Measurements from ENCODE around the gene MSI2.

DNA sequence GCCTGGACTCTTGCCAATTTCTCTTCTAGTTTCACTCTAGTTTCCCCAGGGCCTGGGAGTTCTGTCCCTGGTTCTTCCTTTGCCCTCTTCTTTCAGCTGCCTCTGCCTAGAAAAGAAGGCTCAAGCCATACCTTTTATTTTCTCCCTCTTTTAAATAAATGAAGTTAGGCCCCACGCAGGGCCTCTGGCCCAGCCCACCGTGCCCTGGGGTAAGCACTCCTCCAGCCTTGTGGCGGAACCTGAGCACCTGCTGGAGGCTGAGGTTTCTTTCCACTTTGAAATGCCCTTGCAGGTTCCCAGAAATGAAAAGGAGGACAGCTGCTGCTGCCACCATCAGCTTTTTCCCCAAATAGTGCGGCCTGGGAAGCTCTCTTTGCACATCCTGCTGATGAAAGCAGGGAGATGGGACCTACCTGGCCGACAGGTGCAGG is 349.4 kb downstream of the MSI2 start:
- TF ChIP-seq EZH2phosphoT487 (IDR thresholded peaks at IDR 0.05; ENCODE audit: insufficient read depth, low read depth), result no peak
- no peak for TF ChIP-seq EZH2 (IDR thresholded peaks at IDR 0.05; ENCODE audit: insufficient read depth, poor library complexity, severe bottlenecking)

Data from GM23248 (cell line).